T47D (cell line): ENCODE results near the gene ACBD5.
"Not testable (repeated sequence)": the region's sequence is repeated elsewhere in the genome, so short reads cannot be mapped to it uniquely, and the experiment has no call there.

ENCODE experiments used
- DNase-seq, 2 experiments: peaks; one replicate each; pipeline versions ENCODE4 v3.0.0 to v3.0.0-alpha.2; 2011 to 2012; ENCODE audit warnings: low read depth in 1 of 2, low spot score in 1 of 2
- JUND ChIP-seq: IDR thresholded peaks from 2 replicates; pipeline ENCODE4 v1.6.1; 2012; ENCODE audit warnings: low read depth
- in situ Hi-C: cut with HindIII; loops from 2 replicates; pipeline ENCODE4 v1.10.0; 2016; ENCODE audit warnings: low sequenced_read_pairs, low pct_unique_long_range_greater_than_20kb

ACBD5 gene

DNA sequence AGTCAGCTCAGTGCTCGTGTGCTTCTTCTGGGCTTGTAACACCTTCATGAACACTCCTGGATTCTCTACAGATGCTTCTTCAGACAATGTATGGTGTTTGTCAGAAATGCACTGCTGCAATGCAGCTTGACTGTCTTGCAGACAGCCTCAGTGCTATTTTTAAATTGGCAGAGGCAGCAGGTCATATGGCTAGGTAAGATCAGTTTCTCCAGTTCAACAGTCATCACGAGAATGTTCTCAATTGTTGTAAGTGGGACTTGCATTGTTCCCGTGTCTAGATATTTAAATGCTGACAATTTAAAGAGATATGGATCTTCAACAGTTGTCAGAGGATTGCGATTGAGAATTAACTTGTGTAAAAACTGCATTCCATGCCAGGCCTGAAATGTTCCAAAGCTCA lies 7.6 kb upstream of the ACBD5 start:
- DNase-seq: no peak
- TF ChIP-seq JUND: no peak
- in situ Hi-C loops: no loop called here

DNA sequence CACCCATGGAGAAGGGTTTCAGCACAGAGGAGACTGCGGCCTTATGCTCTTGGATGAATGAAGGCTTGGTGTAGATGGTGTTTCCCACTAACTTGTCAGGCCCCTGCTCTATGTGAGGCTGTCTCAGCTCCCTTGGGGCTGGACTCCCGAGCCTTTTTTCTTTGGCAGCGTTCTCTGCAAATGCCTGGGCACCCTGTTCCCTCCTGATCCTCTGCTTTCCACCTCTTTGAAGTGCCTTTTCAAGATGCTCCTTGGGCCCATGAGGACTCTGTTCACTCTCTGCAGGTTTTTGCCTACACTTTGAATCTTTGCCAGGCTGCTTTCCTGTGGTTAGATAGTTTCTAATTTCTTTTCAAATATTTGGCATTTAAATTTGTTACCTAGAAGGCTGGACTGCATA lies 6.8 kb upstream of the ACBD5 start:
- no peak for DNase-seq
- no peak for TF ChIP-seq JUND
- in situ Hi-C loops: no loop called here

DNA sequence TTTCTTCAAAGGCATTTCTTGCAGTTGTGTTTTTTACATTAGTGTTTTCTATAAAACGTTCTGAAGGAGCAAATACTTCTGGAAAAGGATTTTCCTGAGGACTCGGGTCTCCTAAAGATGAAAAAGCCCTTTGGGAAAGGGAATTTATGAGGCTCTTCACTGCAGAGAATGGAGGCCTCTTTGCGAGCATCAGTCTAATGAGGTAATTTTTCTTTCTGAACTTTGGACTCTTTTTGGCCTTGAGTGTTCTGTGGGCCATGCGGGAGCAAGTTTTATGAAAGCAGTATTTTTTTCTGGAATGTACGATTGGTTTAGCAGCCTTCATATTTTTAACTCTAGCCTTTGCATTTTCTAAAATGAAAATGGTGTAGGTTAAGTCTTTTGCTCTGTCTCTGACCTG lies 6.4 kb upstream of the ACBD5 start:
- in situ Hi-C loops: no loop called here
- no peak for DNase-seq
- TF ChIP-seq JUND: no peak

DNA sequence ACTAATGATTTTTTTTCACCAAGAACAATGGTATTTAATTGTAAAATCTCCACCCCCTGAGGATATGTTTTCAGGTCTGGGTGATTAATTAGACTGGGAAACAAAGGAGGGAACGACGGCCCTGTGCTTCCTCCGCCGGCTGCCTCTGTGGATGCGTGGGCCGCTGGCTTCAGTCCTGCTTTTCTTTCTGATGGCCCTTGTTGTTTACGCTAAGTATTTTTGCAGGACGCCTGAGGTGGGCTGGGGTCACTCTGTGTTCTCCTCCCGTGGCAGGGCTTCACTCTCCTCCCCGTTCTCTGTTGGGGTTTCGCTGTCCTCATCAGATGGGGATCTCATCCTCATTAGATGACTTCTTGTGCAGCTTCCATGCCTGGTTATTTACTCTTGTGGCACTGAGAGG lies 5.2 kb upstream of the ACBD5 start:
- no peak for DNase-seq
- in situ Hi-C loops: no loop called here
- no peak for TF ChIP-seq JUND

DNA sequence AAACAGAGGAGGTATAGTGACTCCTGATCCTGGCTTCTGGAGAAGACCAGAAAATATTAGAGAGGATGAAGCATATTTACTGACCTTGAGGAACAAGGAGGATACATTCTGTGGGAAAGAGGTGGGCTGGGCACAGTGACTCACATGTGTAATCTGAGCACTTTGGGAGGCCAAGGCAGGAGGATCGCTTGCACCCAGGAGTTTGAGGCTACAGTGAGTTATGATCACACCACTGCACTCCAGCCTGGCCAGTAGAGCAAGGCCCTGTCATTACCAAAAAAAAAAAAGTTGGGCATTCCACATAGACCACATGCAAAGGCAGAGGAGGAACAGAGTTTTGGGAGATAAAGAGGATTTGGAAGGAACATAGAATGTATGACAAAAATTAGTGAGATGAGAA lies 4.4 kb upstream of the ACBD5 start:
- no peak for TF ChIP-seq JUND
- no peak for DNase-seq
- in situ Hi-C loops: no loop called here

DNA sequence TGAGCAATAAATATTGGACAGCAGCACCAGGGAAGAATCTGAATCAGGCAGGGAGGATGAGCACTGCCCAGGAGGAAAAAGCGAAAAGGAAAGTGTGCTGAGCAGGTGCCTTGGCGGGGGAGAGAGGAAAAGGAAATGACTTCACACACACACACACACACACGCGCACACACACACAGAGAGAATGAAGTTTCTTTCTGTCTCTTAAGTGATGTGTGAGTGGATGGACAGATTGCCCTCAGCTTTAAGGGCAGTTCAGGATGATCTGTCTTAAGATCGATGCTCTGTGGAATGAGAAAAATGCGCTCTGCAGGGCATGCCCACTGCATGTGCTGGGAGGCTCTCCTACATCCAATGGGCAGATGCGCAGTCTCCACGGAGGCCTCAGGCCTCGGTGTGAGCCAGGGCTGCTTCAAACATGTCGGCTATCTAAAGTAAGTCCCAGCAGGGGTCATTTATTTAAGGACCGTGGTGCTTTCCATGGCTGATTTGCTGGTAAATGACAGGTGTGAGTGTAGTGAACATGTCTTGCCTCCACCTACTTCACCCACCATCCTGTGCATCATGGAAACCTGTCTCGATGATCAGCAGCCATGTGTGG lies 2.5 kb upstream of the ACBD5 start:
- in situ Hi-C loops: no loop called here
- TF ChIP-seq JUND: no peak
- peak in 1 of 2 experiments; percentile 69 for DNase-seq

DNA sequence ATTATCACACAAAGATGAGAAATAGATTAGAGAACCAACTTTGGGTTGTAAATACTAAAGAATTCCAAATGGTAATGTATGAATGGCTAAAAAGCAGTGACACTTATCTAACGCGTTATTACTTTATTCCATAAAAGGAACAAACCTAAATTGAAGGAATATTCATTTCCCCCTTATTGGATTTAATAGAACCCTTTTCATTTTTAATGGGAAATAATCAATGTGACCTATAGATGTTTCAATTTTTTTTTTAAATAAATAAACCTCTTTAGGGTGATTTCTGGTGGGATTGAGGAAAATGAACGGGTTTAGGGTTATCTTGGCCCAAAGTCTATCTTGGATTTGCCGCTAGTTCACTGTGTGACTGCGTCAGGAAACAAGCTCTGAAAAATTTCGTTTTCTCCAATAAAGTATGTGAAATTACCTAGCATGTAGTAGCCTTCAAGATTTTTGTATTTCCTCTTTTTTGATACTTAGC lies 1.9 kb upstream of the ACBD5 start:
- no peak for TF ChIP-seq JUND
- DNase-seq: no peak
- in situ Hi-C loops: no loop called here

DNA sequence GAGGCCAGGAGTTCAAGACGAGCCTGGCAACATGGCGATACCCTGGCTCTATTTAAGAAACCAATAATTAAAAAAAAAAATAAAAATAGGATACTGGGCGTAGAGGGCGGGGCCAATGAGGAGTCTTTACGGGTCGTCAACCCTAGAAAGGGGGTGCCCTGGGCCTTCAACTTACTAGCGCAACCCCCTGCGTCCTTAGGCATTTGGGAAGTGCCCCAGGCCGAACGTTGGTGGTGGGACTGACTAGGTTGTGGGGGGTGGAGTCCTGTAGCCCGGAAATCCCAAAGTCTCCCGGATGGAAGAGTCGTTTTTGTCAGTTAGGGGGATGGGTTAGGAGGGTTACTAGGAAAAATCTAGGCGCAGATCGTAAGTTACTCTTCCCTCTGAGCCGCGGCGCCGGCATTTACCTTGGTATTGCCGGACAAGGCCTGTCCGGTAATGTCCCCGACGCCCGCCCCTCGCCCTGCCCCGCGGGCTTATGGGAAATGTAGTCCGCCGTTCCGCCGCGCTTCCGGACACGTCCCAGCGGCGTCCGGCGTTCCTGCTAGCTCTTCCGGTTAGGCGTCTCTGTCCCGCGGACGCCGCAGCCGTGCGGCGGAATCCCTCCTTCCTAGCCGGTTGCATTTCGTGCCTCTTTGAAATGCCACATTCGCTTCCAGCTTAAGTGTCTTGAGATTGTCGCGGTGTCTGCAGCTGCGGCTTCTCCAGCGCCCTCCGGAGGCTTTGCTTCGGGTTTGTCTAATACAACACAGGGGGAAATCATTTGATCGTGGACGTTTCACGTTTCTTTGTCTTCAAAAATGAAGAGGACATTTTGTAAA lies 1.3 kb upstream of the ACBD5 start:
- TF ChIP-seq JUND: no peak
- in situ Hi-C loops: no loop called here

DNA sequence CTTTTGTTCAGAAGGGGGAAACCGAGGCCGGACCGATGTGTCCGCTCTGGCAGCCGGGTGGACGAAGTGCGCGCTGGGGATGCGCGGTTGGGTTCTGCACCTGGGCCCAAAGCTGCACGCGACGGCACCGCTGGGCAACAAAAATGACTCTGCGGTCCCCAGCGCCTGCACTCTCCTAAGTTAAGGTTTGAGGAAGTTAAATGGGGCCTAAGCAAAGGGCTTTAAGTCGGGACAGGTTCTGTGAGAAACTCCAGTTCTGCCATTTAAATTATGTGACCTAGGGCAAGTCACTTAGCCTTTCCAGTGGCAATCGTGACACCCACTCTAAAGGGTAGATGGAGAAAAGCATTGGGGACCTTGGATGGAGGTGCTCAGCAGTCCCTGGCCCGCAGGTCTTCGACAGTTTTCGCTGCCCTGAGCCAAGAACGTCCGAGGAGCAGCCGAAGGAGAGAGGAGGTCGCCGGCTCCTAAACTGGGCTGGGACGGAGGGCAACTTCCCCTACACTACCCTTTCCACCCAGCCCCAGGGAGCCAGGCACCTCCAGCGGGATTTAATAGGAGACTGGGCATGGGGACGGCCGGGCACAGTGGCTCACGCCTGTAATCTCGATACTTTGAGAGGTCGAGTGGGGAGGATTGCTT lies 534 bp upstream of the ACBD5 start:
- TF ChIP-seq JUND: no peak
- in situ Hi-C loops: no loop called here
- DNase-seq: peak in 1 of 2 experiments; percentile 43

More for the DNA sequence above, 1.3 kb upstream of the ACBD5 start:
- DNase-seq: peak; percentile 39 to 96

DNA sequence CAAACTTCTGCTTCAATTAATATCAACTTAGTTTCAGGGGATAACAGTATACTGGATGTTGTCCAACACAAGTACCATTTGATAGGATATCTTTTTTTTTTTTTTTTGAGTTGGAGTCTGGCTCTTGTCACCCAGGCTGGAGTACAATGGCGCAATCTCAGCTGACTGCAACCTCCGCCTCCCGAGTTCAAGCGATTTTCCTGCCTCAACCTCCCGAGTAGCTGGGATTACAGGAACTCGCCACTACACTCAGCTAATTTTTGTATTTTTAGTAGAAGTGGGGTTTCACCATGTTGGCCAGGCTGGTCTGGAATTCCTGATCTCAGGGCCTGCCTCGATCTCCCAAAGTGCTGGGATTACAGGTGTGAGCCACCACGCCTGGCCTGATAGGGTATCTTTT lies 3.1 kb downstream of the ACBD5 start:
- DNase-seq, in situ Hi-C loops: not testable (repeated sequence)

DNA sequence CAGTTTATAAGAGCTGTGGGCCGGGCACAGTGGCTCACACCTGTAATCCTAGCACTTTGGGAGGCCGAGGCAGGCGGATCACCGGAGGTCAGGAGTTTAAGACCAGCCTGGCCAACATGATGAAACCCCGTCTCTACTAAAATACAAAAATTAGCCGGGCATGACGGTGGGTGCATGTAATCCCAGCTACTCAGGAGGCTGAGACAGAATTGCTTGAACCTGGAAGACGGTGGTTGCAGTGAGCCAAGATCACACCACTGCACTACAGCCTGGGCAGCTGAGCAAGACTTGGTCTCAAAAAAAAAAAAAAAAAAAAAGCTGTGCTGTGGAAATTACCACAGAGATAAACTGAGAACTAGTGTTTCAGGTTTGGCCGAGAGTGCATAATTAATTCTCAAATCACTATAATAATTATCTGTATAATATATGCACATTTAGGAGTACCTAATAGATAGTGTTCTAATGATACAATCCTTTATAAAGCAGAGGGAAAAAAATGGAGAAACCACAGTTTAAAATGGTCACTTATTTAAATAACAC lies 3.9 kb downstream of the ACBD5 start:
- DNase-seq, in situ Hi-C loops: not testable (repeated sequence)

DNA sequence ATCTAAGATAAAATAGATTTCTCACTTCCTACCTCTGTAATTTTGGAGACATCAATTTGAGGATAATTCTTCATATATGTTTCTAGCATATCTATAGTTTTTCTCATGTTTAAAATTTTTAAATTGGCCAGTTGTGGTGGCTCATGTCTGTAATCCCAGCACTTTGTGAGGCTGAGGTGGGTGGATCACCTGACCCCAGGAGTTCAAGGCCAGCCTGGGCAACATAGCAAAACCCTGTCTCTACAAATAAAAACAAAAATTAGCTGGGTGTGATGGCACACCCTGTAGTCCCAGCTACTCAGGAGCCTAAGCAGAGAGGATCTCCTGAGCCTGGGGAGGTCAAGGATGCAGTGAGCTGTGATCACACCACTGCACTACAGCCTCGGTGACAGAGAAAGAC lies 4.9 kb downstream of the ACBD5 start:
- in situ Hi-C loops: no loop called here
- TF ChIP-seq JUND: no peak

DNA sequence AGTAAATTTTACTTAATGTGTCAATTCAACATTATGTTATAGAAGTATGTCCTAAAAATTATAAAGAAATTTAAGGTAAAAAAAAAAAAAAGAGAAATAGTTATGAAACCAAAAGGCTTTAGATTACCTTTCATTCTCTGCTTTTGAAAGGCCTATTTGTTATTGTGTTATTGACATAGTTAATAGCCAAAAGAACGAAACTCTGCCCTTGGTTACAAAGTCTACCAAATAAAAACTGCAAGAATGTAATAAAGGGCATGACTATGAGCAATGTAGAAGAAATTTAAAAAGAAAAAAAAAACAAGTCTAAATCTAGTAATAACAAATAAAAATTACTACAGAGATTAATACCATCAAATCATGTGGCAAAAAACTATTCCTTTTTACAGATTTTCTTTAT lies 10.6 kb downstream of the ACBD5 start:
- in situ Hi-C loops: no loop called here
- DNase-seq: no peak
- no peak for TF ChIP-seq JUND

More for the DNA sequence above, 4.9 kb downstream of the ACBD5 start:
- DNase-seq: no peak
